PC-3 (cell line): ENCODE measurements around the gene CHRND. TPM values are rescaled to one million over a fixed set of nuclear protein-coding genes. Genes with fewer than 3 reads are reported as not detected.

Experiments
- ATAC-seq: fragments of 200-7000 bp; cut with Tn5 transposase; 2 replicates; pipeline ENCODE4 v1.9.1; 2020; ENCODE audit warnings: mild to moderate bottlenecking, moderate library complexity
- BruUV-seq: library from RNA; stranded (reverse); fragments of 400-500 nt; replicated peaks from 2 replicates; lab custom pipeline; 2021; lab: Mats Ljungman, UMichigan
- CTCF ChIA-PET: fragments of 300-600 bp; sonication (Branson Sonifier 250); formaldehyde crosslinking; loops from one replicate; lab custom pipeline; 2022; ENCODE audit warnings: antibody characterized with exemption; lab: Charles Lee
- POLR2A ChIA-PET: fragments of 300-600 bp; sonication (Branson Sonifier 250); formaldehyde crosslinking; loops from one replicate; lab custom pipeline; 2022; ENCODE audit warnings: antibody characterized with exemption; ENCODE audit not compliant: unreplicated experiment; lab: Charles Lee
- DNase-seq: peaks from one replicate; pipeline ENCODE4 v3.0.0-alpha.2; 2015
- H2AFZ ChIP-seq: fragments of 300-600 bp; sonication (generic); 2 replicates; pipeline ENCODE4 v1.6.0; 2016; ENCODE audit warnings: antibody characterized with exemption, low read length
- H3F3A ChIP-seq: fragments of 300-600 bp; sonication (generic); one replicate; pipeline ENCODE4 v1.6.0; 2017; ENCODE audit warnings: antibody characterized with exemption, low read length, control low read depth, mild to moderate bottlenecking; ENCODE audit not compliant: unreplicated experiment
- H3K27ac ChIP-seq: fragments of 300-600 bp; sonication (generic); 2 replicates; pipeline ENCODE4 v1.5.1; 2016; ENCODE audit warnings: mild to moderate bottlenecking, low read length
- H3K27me3 ChIP-seq: fragments of 300-600 bp; sonication (generic); 2 replicates; pipeline ENCODE4 v1.6.1; 2016; ENCODE audit warnings: low read length, mixed read lengths
- H3K36me3 ChIP-seq: fragments of 300-600 bp; sonication (generic); 2 replicates; pipeline ENCODE4 v1.6.1; 2016; ENCODE audit warnings: low read depth, mixed run types, low read length, mixed read lengths
- H3K4me1 ChIP-seq: fragments of 300-600 bp; sonication (generic); 2 replicates; pipeline ENCODE4 v1.5.1; 2016; ENCODE audit warnings: low read length; ENCODE audit not compliant: insufficient read depth
- H3K4me2 ChIP-seq: fragments of 300-600 bp; sonication (generic); 2 replicates; pipeline ENCODE4 v1.6.0; 2016; ENCODE audit warnings: low read length
- H3K4me3 ChIP-seq: fragments of 300-600 bp; sonication (generic); 2 replicates; pipeline ENCODE4 v1.5.1; 2016; ENCODE audit warnings: mild to moderate bottlenecking, low read length, mixed read lengths
- H3K79me2 ChIP-seq: fragments of 300-600 bp; sonication (generic); 2 replicates; pipeline ENCODE4 v1.6.1; 2017; ENCODE audit warnings: low read length, mixed read lengths
- H3K9ac ChIP-seq: fragments of 300-600 bp; sonication (generic); 2 replicates; pipeline ENCODE4 v1.6.0; 2016; ENCODE audit warnings: mild to moderate bottlenecking, low read length
- H3K9me2 ChIP-seq: fragments of 300-600 bp; sonication (generic); replicated peaks from 2 replicates; pipeline ENCODE4 v1.6.1; 2016; ENCODE audit warnings: mixed run types, low read length, mixed read lengths
- H3K9me3 ChIP-seq: fragments of 300-600 bp; sonication (generic); 2 replicates; pipeline ENCODE4 v1.6.1; 2016; ENCODE audit warnings: low read length, mixed read lengths
- H4K20me1 ChIP-seq: fragments of 300-600 bp; sonication (generic); 2 replicates; pipeline ENCODE4 v1.6.1; 2016; ENCODE audit warnings: low read length, mixed read lengths
- CTCF ChIP-seq: fragments of 300-600 bp; sonication (generic); conservative IDR thresholded peaks from 2 replicates; pipeline ENCODE4 v1.5.1; 2017; ENCODE audit warnings: antibody characterized with exemption, low read depth, mild to moderate bottlenecking, low read length
- EZH2 ChIP-seq: fragments of 300-600 bp; sonication (generic); IDR thresholded peaks from one replicate; pipeline ENCODE4 v1.6.1; 2017; ENCODE audit warnings: antibody characterized with exemption, mild to moderate bottlenecking, low read length; ENCODE audit not compliant: unreplicated experiment
- EZH2phosphoT487 ChIP-seq: fragments of 300-600 bp; sonication (generic); IDR thresholded peaks from 2 replicates; pipeline ENCODE4 v1.6.1; 2018; ENCODE audit warnings: mild to moderate bottlenecking, antibody characterized with exemption, low read length, borderline replicate concordance
- intact Hi-C: fragments of 100-400 bp; cut with micrococcal nuclease; formaldehyde crosslinking; loops from 2 replicates; pipeline ENCODE4 v1.9.0; 2023
- total RNA-seq: library from RNA; depleted of rRNA; stranded (reverse); fragments of >200 nt; gene quantifications from 2 replicates; pipeline ENCODE4 v1.2.3, GENCODE V29; 2014

The CHRND gene
- total RNA-seq, 1 experiment from 2014 or later: not detected

DNA sequence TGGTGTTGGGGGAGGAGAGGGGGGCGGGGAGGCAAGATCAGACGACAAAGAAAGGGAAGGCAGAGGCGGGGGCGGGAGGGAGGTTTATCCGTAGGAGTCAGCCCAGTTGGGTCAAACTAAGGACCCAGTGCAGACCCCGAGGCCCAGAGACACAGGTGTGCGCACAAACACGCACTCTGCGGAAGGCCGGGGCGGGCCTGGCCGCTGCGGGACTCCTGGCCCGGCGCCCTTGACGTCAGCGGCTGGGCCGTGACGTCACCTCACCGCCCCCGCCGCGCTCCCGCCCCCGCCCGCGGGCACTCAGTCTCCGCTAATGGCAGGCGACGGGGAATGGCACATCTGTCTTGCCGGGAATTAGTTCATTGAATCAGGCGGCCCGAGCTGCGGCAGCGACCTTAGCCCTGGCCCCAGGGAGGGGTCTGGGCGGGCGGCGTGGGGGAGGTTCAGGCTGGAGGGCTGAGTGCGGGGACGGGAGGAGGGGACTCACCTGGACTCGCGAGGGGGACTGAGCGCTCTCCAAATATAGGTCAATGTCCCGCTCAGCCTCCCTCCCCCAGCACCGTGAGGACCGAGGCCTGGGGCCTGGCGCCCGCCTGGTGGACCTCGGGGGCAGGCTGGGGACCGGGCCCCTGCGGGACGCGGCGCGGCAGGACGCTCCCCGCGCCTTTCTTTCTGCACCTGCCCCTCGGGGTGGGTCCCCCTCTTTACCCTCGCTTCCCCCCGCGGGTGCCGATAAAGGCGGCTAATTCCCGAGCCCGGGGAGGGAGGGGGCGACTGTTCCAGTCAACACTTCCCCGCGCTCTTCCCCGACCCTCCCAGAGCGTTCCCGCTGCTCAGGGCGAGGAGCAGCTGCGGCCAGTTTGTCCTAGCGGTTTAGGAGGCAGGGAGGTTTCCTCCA, 22.8 kb upstream of the CHRND start:
- Histone ChIP-seq H3K9me2 (no peaks in the 10 kb centered on the region), H3F3A (no peaks in the 10 kb centered on the region), H3K36me3 (no peaks in the 10 kb centered on the region), H3K4me1 (no peaks in the 10 kb centered on the region), H4K20me1 (no peaks in the 10 kb centered on the region), H3K27me3 (peaks cover 23% of the 10 kb centered on the region), H3K4me2 (no peak overlapping the region), H2AFZ (no peak overlapping the region), H3K9me3 (no peaks in the 10 kb centered on the region), H3K9ac (no peak overlapping the region), H3K27ac (no peak overlapping the region), H3K79me2 (no peaks in the 10 kb centered on the region), H3K4me3 (no peak overlapping the region)
- TF ChIP-seq EZH2phosphoT487: no peak
- no peak for TF ChIP-seq CTCF
- no peak for TF ChIP-seq EZH2
- ChIA-PET POLR2A (no interaction called here), CTCF (no interaction called here)
- no TSS peak for BruUV-seq
- DNase-seq (no peak), ATAC-seq (no peak)
- intact Hi-C loops: no loop called here

DNA sequence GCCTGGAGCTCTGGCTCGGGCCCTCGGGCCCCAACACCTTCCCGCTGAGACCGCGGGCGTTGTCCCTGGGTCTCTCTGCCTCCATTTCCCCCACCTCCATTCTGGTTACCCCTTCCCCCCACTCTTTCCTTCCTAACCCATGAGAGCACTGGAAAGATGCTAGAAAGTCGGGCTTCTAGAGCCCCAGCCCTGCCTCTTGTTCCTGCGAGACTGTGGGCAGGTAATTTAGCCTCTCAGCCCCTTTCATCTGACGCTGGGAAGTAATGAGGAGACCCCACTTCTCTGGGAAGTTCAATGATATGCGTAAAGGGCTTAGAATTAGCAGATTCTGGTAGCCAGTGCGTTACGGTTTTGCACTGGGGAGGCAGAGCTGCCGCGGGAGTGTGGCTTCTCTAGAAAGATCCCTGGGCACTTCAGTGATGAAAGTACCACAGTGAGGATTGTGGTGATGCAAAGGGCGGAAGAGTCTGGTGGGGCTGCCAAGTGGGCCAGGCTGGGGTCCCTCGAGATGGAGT, 22.1 kb upstream of the CHRND start:
- Histone ChIP-seq H3K27ac (no peak overlapping the region), H4K20me1 (no peaks in the 10 kb centered on the region), H3K9me3 (no peaks in the 10 kb centered on the region), H3K36me3 (no peaks in the 10 kb centered on the region), H2AFZ (no peak overlapping the region), H3K4me2 (no peak overlapping the region), H3K4me3 (no peak overlapping the region), H3K9me2 (no peaks in the 10 kb centered on the region), H3F3A (no peaks in the 10 kb centered on the region), H3K4me1 (no peaks in the 10 kb centered on the region), H3K27me3 (peaks cover 23% of the 10 kb centered on the region), H3K79me2 (no peaks in the 10 kb centered on the region), H3K9ac (no peak overlapping the region)
- ChIA-PET POLR2A (no interaction called here), CTCF (no interaction called here)
- intact Hi-C loops: no loop called here
- TF ChIP-seq CTCF: no peak
- TF ChIP-seq EZH2phosphoT487: no peak
- TF ChIP-seq EZH2: no peak
- DNase-seq (no peak), ATAC-seq (no peak)
- BruUV-seq: no TSS peak

DNA sequence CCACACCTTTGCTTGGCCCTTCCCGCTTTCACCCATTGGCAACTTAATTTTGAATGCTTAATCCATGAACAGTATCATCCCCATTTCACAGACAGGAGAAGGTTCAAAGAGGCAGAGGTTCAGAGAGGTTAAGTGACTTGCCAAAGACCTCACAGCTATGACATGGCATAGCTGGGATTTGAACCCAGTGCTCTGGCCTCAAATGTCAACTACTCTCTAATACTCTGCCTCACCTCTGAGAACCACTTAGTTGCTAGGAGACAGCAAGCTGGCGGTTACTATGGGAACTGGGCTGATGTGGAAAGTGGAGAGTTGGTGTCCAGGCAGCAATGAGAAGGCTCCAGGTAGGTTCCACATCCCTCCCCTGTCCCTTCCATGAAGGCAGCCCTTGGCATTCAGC, 21.5 kb upstream of the CHRND start:
- Histone ChIP-seq H2AFZ (no peak overlapping the region), H3K36me3 (no peaks in the 10 kb centered on the region), H3K4me3 (no peak overlapping the region), H3K9me2 (no peaks in the 10 kb centered on the region), H3K27me3 (peaks cover 23% of the 10 kb centered on the region), H3K4me2 (no peak overlapping the region), H3K79me2 (no peaks in the 10 kb centered on the region), H3F3A (no peaks in the 10 kb centered on the region), H4K20me1 (no peaks in the 10 kb centered on the region), H3K4me1 (no peaks in the 10 kb centered on the region), H3K9me3 (no peaks in the 10 kb centered on the region), H3K9ac (no peak overlapping the region), H3K27ac (no peak overlapping the region)
- CTCF ChIA-PET: no interaction called here
- TF ChIP-seq CTCF: no peak
- TF ChIP-seq EZH2phosphoT487: no peak
- no peak for TF ChIP-seq EZH2
- intact Hi-C loops: no loop called here
- ATAC-seq: no peak
- BruUV-seq: no TSS peak
- no peak for DNase-seq
- POLR2A ChIA-PET: no interaction called here
